ENCODE data around the gene CLDN9. TPM values are rescaled to one million over a fixed set of nuclear protein-coding genes. Genes with fewer than 3 reads are reported as not detected.
A peak's percentile ranks its signal among the peaks of the same experiment; 100 is the strongest.

CLDN9 gene
- total RNA-seq, 1 experiment from 2014 or later: 1.3 TPM

GRCh38 chr16:3012246-3012645, 477 bp upstream of the CLDN9 start:
- Histone ChIP-seq H2AFZ (ENCODE audit: low read length) (no peak overlapping the region), H3K18ac (ENCODE audit: insufficient read length, low read depth, low read length) (peak overlapping the region; percentile 40), H2BK5ac (ENCODE audit: insufficient read length, low read length) (no peak overlapping the region), H3K4me2 (ENCODE audit: insufficient read depth, insufficient read length, low read length) (peak overlapping the region; percentile 37), H3K4ac (ENCODE audit: low read depth, low read length) (no peak overlapping the region), H4K8ac (replicated peaks; ENCODE audit: insufficient read length, low read depth, low read length) (no peak overlapping the region), H4K91ac (ENCODE audit: insufficient read length, low read depth, low read length) (no peak overlapping the region), H3K27ac (ENCODE audit: insufficient read length, low read depth, low read length) (no peak overlapping the region), H2AK5ac (ENCODE audit: insufficient read length, low read length) (no peak overlapping the region), H3T11ph (ENCODE audit: low read length) (no peak overlapping the region), H3K9me3 (ENCODE audit: control insufficient read depth, low read depth, low read length) (no peaks in the 10 kb centered on the region), H2BK15ac (ENCODE audit: low read depth, low read length) (no peak overlapping the region), H2BK20ac (ENCODE audit: low read depth, low read length, poor library complexity, severe bottlenecking) (no peak overlapping the region), H3K4me1 (ENCODE audit: insufficient read depth, low read length) (peaks cover 2% of the 10 kb centered on the region; the same call in 1 of the 2 replicates), H4K20me1 (ENCODE audit: control insufficient read depth, insufficient read depth, insufficient read length) (no peaks in the 10 kb centered on the region), H3K27me3 (ENCODE audit: insufficient read depth, low read length) (no peaks in the 10 kb centered on the region), H3K14ac (ENCODE audit: insufficient read depth, low read length) (0 out of 2 replicates have a peak overlapping the region, but pooled peaks have one; percentile 4), H3K23ac (ENCODE audit: insufficient read length, low read depth, low read length) (no peak overlapping the region), H3K9ac (ENCODE audit: extremely low read depth, insufficient read length, low read length) (no peak overlapping the region), H3K79me1 (ENCODE audit: insufficient read depth, low read depth, low read length, poor library complexity, severe bottlenecking) (no peaks in the 10 kb centered on the region), H2BK120ac (ENCODE audit: low read depth, low read length, poor library complexity, severe bottlenecking) (no peak overlapping the region), H3K79me2 (ENCODE audit: insufficient read depth, low read length) (peaks cover 9% of the 10 kb centered on the region; the same call in 1 of the 2 replicates), H3K23me2 (ENCODE audit: insufficient read length, low read depth, low read length, poor library complexity, severe bottlenecking) (peaks cover 22% of the 10 kb centered on the region), H4K5ac (ENCODE audit: insufficient read length, low read depth, low read length) (no peak overlapping the region), H2BK12ac (ENCODE audit: insufficient read length, low read depth, low read length) (no peak overlapping the region), H3K56ac (ENCODE audit: insufficient read length, low read depth, low read length) (no peak overlapping the region)
- no peak for DNase-seq
- no peaks in the 10 kb centered on the region for H3K9me3 Mint-ChIP-seq
- peaks cover 21 to 31% (median 29%) of the 10 kb centered on the region in 3 experiments for H3K36me3 Mint-ChIP-seq (ENCODE audit: insufficient read depth in 1 of 3, low read depth in 3 of 3)
- H3K27ac Mint-ChIP-seq: peak overlapping the region; percentile 61 to 76 (median 75); a peak in 4 of 7 replicates
- H3K4me1 Mint-ChIP-seq: peaks cover 58 to 87% of the 10 kb centered on the region in 2 experiments
- no peak for TF ChIP-seq CTCF (conservative IDR thresholded peaks at IDR 0.05)
- no CpG with 5 or more reads among the region's 19 CpGs for WGBS (ENCODE audit: extremely low coverage, insufficient read length, low lambda C conversion rate)
- peaks cover 6% of the 10 kb centered on the region for H3K27me3 Mint-ChIP-seq (ENCODE audit: low read depth)
- H3K4me3 Mint-ChIP-seq: peak overlapping the region; percentile 51 to 79
